ENCODE measurements around the gene B3GALNT2. TPM values are rescaled to one million over a fixed set of nuclear protein-coding genes. Genes with fewer than 3 reads are reported as not detected.
"Not testable (repeated sequence)": the region's sequence is repeated elsewhere in the genome, so short reads cannot be mapped to it uniquely, and the experiment has no call there.

Gene B3GALNT2
- total RNA-seq, 1 experiment from 2014 or later = 35.5 TPM

DNA sequence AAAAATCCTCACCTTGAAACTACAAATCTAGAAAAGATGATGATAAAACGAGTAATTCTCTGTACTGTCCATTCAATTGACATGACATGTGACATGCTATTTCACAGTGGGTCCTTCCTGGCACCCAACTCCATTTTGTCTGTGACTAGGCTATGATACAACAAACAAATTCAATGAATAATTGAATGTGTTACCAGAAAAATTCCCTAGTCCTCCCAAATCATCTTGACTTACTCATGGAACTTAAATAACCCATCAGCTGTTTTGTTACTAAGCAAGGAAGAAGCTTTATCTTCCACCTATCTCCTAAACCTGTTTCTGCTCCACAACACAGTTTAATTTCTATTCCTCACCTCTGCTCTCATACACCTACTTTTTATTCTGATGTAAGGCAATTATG is 30.4 kb downstream of the B3GALNT2 start:
- H3K36me3 Mint-ChIP-seq (ENCODE audit: insufficient read depth, unreplicated experiment) = peaks cover 12% of the 10 kb centered on the region
- H3K27ac Mint-ChIP-seq (ENCODE audit: unreplicated experiment) = no peak overlapping the region
- no peaks in the 10 kb centered on the region for H3K27me3 Mint-ChIP-seq (ENCODE audit: insufficient read depth, unreplicated experiment)
- TF ChIP-seq, protein P1, sequence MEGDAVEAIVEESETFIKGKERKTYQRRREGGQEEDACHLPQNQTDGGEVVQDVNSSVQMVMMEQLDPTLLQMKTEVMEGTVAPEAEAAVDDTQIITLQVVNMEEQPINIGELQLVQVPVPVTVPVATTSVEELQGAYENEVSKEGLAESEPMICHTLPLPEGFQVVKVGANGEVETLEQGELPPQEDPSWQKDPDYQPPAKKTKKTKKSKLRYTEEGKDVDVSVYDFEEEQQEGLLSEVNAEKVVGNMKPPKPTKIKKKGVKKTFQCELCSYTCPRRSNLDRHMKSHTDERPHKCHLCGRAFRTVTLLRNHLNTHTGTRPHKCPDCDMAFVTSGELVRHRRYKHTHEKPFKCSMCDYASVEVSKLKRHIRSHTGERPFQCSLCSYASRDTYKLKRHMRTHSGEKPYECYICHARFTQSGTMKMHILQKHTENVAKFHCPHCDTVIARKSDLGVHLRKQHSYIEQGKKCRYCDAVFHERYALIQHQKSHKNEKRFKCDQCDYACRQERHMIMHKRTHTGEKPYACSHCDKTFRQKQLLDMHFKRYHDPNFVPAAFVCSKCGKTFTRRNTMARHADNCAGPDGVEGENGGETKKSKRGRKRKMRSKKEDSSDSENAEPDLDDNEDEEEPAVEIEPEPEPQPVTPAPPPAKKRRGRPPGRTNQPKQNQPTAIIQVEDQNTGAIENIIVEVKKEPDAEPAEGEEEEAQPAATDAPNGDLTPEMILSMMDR (IDR thresholded peaks at IDR 0.05; ENCODE audit: insufficient read depth in 1 of 2, low read depth in 1 of 2, low read length in 1 of 2, severe bottlenecking in 1 of 2, unreplicated experiment in 1 of 2) = no peak
- Histone ChIP-seq H3K27me3 (replicated peaks; ENCODE audit: control insufficient read depth, insufficient read depth, low read length) (no peaks in the 10 kb centered on the region), H3K4me3 (ENCODE audit: low read depth, low read length) (no peak overlapping the region), H3K36me3 (ENCODE audit: control insufficient read depth, insufficient read depth, low read length) (peaks cover 1% of the 10 kb centered on the region; the same call in 1 of the 2 replicates), H3K4me1 (no peaks in the 10 kb centered on the region), H3K9me3 (no peaks in the 10 kb centered on the region)
- no peaks in the 10 kb centered on the region for H3K9me3 Mint-ChIP-seq (ENCODE audit: unreplicated experiment)
- ChIA-PET POLR2A (no interaction called here), CTCF (no interaction called here)
- no peaks in the 10 kb centered on the region for H3K4me1 Mint-ChIP-seq (ENCODE audit: low read depth, unreplicated experiment)
- no peak overlapping the region for H3K4me3 Mint-ChIP-seq (ENCODE audit: unreplicated experiment)
- intact Hi-C loops (cut with micrococcal nuclease; ENCODE audit: unreplicated experiment) = no loop called here
- no peak for DNase-seq
- no TSS peak for BruUV-seq (replicated peaks)

DNA sequence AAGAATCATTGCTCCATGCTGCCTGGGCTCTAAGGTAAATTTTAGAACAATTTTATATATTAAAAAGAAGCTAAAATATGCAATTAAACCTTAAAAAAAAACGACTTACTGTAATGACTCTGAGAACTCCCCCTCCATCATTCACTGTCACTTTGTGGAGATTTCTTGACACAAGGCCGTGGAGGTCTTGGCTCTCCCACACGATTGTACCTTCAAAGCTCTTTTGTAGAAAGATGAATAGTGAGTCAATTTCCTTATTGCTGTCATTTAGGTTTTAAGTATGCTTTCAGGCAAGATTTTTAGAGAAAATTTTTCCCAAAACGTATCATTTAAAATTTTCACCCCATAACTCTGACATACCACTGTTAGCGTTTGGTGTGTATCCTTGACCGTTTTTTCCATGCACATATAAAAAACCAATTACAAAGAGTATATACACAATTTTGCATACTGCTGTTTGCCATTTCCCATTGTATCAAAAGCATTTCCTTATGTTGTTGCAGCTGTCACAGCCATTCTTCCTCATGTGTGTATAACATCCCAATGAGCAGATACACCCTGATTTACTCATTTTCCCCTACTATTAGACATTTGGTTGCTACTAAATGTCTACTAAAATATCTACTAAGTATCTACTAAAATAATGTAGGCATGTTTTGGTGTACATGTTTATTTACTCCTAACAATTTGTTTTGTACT is 33.4 kb downstream of the B3GALNT2 start:
- no peak for DNase-seq
- Histone ChIP-seq H3K4me3 (ENCODE audit: low read depth, low read length) (no peak overlapping the region), H3K27me3 (replicated peaks; ENCODE audit: control insufficient read depth, insufficient read depth, low read length) (no peaks in the 10 kb centered on the region), H3K4me1 (peaks cover under 1% of the 10 kb centered on the region; the same call in 1 of the 2 replicates), H3K9me3 (no peaks in the 10 kb centered on the region), H3K36me3 (ENCODE audit: control insufficient read depth, insufficient read depth, low read length) (no peaks in the 10 kb centered on the region)
- TF ChIP-seq, protein P1 (IDR thresholded peaks at IDR 0.05; ENCODE audit: insufficient read depth in 1 of 2, low read depth in 1 of 2, low read length in 1 of 2, severe bottlenecking in 1 of 2, unreplicated experiment in 1 of 2) = no peak
- BruUV-seq (replicated peaks) = no TSS peak
- H3K36me3 Mint-ChIP-seq (ENCODE audit: insufficient read depth, unreplicated experiment) = peaks cover 18% of the 10 kb centered on the region
- intact Hi-C loops (cut with micrococcal nuclease; ENCODE audit: unreplicated experiment) = no loop called here
- no peaks in the 10 kb centered on the region for H3K27me3 Mint-ChIP-seq (ENCODE audit: insufficient read depth, unreplicated experiment)
- H3K4me1 Mint-ChIP-seq (ENCODE audit: low read depth, unreplicated experiment) = no peaks in the 10 kb centered on the region
- no peak overlapping the region for H3K4me3 Mint-ChIP-seq (ENCODE audit: unreplicated experiment)
- ChIA-PET POLR2A (no interaction called here), CTCF (no interaction called here)
- no peaks in the 10 kb centered on the region for H3K9me3 Mint-ChIP-seq (ENCODE audit: unreplicated experiment)
- H3K27ac Mint-ChIP-seq (ENCODE audit: unreplicated experiment) = no peak overlapping the region

DNA sequence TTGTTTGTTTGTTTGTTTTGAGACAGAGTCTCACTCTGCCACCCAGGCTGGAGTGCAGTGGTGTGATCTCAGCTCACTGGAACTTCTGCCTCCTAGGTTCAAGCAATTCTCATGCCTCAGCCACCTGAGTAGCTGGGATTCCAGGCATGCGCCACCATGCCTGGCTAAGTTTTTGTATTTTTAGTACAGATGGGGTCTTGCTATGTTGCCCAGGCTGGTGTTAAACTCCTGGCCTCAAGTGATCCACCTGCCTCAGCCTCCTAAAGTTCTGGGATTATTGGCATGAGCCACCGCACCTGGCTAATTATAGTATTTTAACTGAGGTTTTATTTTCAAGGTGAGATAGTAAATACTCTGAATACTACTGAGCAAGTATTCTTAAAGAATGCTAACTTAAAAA is 34.4 kb downstream of the B3GALNT2 start:
- peaks cover 18% of the 10 kb centered on the region for H3K36me3 Mint-ChIP-seq (ENCODE audit: insufficient read depth, unreplicated experiment)
- CTCF ChIA-PET = interaction anchor here (0.7 kb wide), 1 partner anchor 452 kb away, joined by 4 read pairs; no protein-coding TSS in a partner anchor
- H3K4me1 Mint-ChIP-seq (ENCODE audit: low read depth, unreplicated experiment); H3K27me3 Mint-ChIP-seq (ENCODE audit: insufficient read depth, unreplicated experiment); H3K36me3 ChIP-seq (ENCODE audit: control insufficient read depth, insufficient read depth, low read length); H3K9me3 ChIP-seq; H3K27me3 ChIP-seq (replicated peaks; ENCODE audit: control insufficient read depth, insufficient read depth, low read length); H3K9me3 Mint-ChIP-seq (ENCODE audit: unreplicated experiment); BruUV-seq (replicated peaks); H3K4me3 Mint-ChIP-seq (ENCODE audit: unreplicated experiment); H3K4me1 ChIP-seq; intact Hi-C loops (cut with micrococcal nuclease; ENCODE audit: unreplicated experiment); H3K27ac Mint-ChIP-seq (ENCODE audit: unreplicated experiment); DNase-seq; POLR2A ChIA-PET; H3K4me3 ChIP-seq (ENCODE audit: low read depth, low read length): not testable (repeated sequence)

Measured in Caco-2 (cell line).